ENCODE measurements around the gene ZNF578. TPM values are rescaled to one million over a fixed set of nuclear protein-coding genes. Genes with fewer than 3 reads are reported as not detected.

The ZNF578 gene
- total RNA-seq (2021; fragmentation: NEBNext Ultra II Directional; extraction: Animal tissue kit (Norgen Biotek cat#: 25700)) (4.2 TPM in 2 replicates), polyA plus RNA-seq (2011; rRNA removed) (0.91 and 1.6 TPM in 2 replicates), polyA minus RNA-seq (2011; rRNA and poly(A)+ RNA removed) (8.1 and 14.7 TPM in 2 replicates)
- polyA plus RNA-seq (2011; cell fraction: cytosol; rRNA removed) = 1.7 TPM
- polyA plus RNA-seq (2011; cell fraction: nucleus; rRNA removed) = 0.96 TPM
- 2.0 to 4.4 TPM (median 3.0 TPM) in 4 replicates for polyA plus RNA-seq (2012, experiment 1 of 2)
- 1.8 TPM for polyA plus RNA-seq (2012, experiment 2 of 2)
- polyA plus RNA-seq (2013, experiment 1 of 2) = 4.6 TPM
- 4.0 TPM for polyA plus RNA-seq (2013, experiment 2 of 2)
- polyA minus RNA-seq (2011; cell fraction: cytosol; rRNA and poly(A)+ RNA removed) = 4.0 TPM
- polyA minus RNA-seq (2011; cell fraction: nucleus; rRNA and poly(A)+ RNA removed) = 5.8 TPM
- long read RNA-seq, experiment 1 = 0 reads
- long read RNA-seq, experiment 2 = 0 reads

GRCh38 chr19:52453324-52454094 lies at the start of gene ZNF578:
TSS of gene ZNF578 (plus strand) at chr19:52453553. CDS start at chr19:52501846, 48,293 bp downstream.
- DNase-seq (ENCODE audit: low read depth in 1 of 2, low spot score in 2 of 2) = peak in 1 of 2 experiments; percentile 75
- no peaks in the 10 kb centered on the region for H3K4me1 ChIP-seq (replicated peaks in 1 of 4; ENCODE audit: control insufficient read depth in 3 of 4, insufficient read depth in 4 of 4, low read length in 3 of 4)
- TF ChIP-seq KDM4A (IDR thresholded peaks at IDR 0.05; ENCODE audit: low read depth, low read length, severe bottlenecking) = peak; percentile 27
- no peak for TF ChIP-seq EZH2 (IDR thresholded peaks at IDR 0.05; ENCODE audit: low read depth, low read length, severe bottlenecking)
- TF ChIP-seq GABPA (IDR thresholded peaks at IDR 0.05; ENCODE audit: borderline replicate concordance, insufficient read depth, low read length) = peak; percentile 64; the same call in 1 of the 2 replicates
- no peak for TF ChIP-seq ASH2L (IDR thresholded peaks at IDR 0.05; ENCODE audit: low read length)
- 0 out of 2 replicates have a peak, but pooled peaks have one; percentile 10 for TF ChIP-seq EGR1 (IDR thresholded peaks at IDR 0.05; ENCODE audit: borderline replicate concordance, low read depth, low read length)
- TF ChIP-seq CHD2 (IDR thresholded peaks at IDR 0.05; ENCODE audit: low read length) = peak; percentile 59; the same call in 1 of the 2 replicates
- no peak for TF ChIP-seq SRF (IDR thresholded peaks at IDR 0.05; ENCODE audit: low read depth, low read length)
- no peak within 1 kb of the TSS for H3K4ac ChIP-seq (replicated peaks; ENCODE audit: insufficient read length, low read depth, low read length)
- CTCF ChIA-PET (ENCODE audit: partially characterized antibody) = interaction anchor here (0.8 to 1.8 kb wide), 6 partner anchors 10 to 201 kb away, joined by 3 to 7 read pairs (median 4); partner anchors contain the start of gene ZNF528
- H4K5ac ChIP-seq (ENCODE audit: insufficient read length, low read depth, low read length) = no peak within 1 kb of the TSS
- H3K56ac ChIP-seq (replicated peaks; ENCODE audit: insufficient read length, low read depth, low read length) = no peak within 1 kb of the TSS
- H2AK5ac ChIP-seq (ENCODE audit: low read depth, low read length) = no peak within 1 kb of the TSS
- H3K23me2 ChIP-seq (ENCODE audit: low read depth, low read length) = no peaks in the 10 kb centered on the region
- no peak within 1 kb of the TSS; the same call in 1 of the 2 replicates for H2BK12ac ChIP-seq (ENCODE audit: low read depth, low read length)
- peak within 1 kb of the TSS; percentile 38 to 85 (median 56); a peak in 7 of 8 replicates for H3K4me3 ChIP-seq (ENCODE audit: extremely low read depth in 1 of 4, insufficient read depth in 2 of 4, low read depth in 3 of 4, low read length in 4 of 4)
- H2BK15ac ChIP-seq (ENCODE audit: low read length) = no peak within 1 kb of the TSS
- no peak within 1 kb of the TSS for H3K23ac ChIP-seq (ENCODE audit: insufficient read length)
- H3K9ac ChIP-seq (replicated peaks in 1 of 4; ENCODE audit: extremely low read depth in 1 of 4, low read depth in 3 of 4, low read length in 3 of 4) = peak within 1 kb of the TSS; percentile 34 to 64 (median 50); a peak in 5 of 7 replicates
- H2BK20ac ChIP-seq (ENCODE audit: low read length) = no peak within 1 kb of the TSS
- POLR2A ChIA-PET (ENCODE audit: partially characterized antibody) = interaction anchor here (0.8 to 2.6 kb wide), 12 partner anchors 9 to 359 kb away, joined by 3 to 23 read pairs (median 3); partner anchors contain the start of genes ZNF480, ZNF528 and ZNF880
- H2BK120ac ChIP-seq (replicated peaks; ENCODE audit: low read depth, low read length) = no peak within 1 kb of the TSS
- no peaks in the 10 kb centered on the region for H3K27me3 ChIP-seq (replicated peaks in 1 of 4; ENCODE audit: control insufficient read depth in 3 of 4, extremely low read depth in 1 of 4, insufficient read depth in 3 of 4, low read length in 3 of 4)
- no peaks in the 10 kb centered on the region for H4K20me1 ChIP-seq (replicated peaks in 1 of 2; ENCODE audit: control insufficient read depth in 1 of 2, insufficient read depth in 2 of 2, low read length in 2 of 2)
- peaks cover 0 to 15% (median 2%) of the 10 kb centered on the region in 4 experiments; a peak in 3 of 8 replicates for H3K36me3 ChIP-seq (ENCODE audit: control insufficient read depth in 2 of 4, insufficient read depth in 4 of 4, low read length in 3 of 4)
- H3K79me2 ChIP-seq (ENCODE audit: control insufficient read depth in 1 of 2, insufficient read depth in 2 of 2, low read length in 2 of 2) = no peaks in the 10 kb centered on the region
- H3K14ac ChIP-seq (ENCODE audit: insufficient read length) = no peak within 1 kb of the TSS
- H3K79me1 ChIP-seq (ENCODE audit: low read depth, low read length) = no peaks in the 10 kb centered on the region
- WGBS, 2 experiments (ENCODE audit: extremely low coverage in 1 of 2, insufficient coverage in 1 of 2, insufficient read length in 1 of 2, insufficient replicate concordance in 2 of 2, low coverage in 1 of 2, low lambda C conversion rate in 2 of 2, missing lambda C conversion rate in 1 of 2) = 65% methylated on average over 37 of the region's 48 CpGs; no CpG with 5 or more reads in 1 of the 2 experiments
- peak within 1 kb of the TSS; percentile 66 for H4K8ac ChIP-seq (ENCODE audit: extremely low read depth, insufficient read depth, low read length)
- FAIRE-seq = no peak
- no peak within 1 kb of the TSS for H2BK5ac ChIP-seq (ENCODE audit: low read depth, low read length)
- peaks cover 50 to 70% of the 10 kb centered on the region in 2 experiments for H3K9me3 ChIP-seq (ENCODE audit: insufficient read depth in 2 of 2, low read depth in 1 of 2, low read length in 1 of 2)
- no peak within 1 kb of the TSS for H3K27ac ChIP-seq (ENCODE audit: low read depth, low read length)
- no peak within 1 kb of the TSS for H4K91ac ChIP-seq (replicated peaks; ENCODE audit: insufficient read length, low read length)
- no peak within 1 kb of the TSS for H3K18ac ChIP-seq (ENCODE audit: extremely low read depth, low read length)
- H2AFZ ChIP-seq (ENCODE audit: low read length) = no peak within 1 kb of the TSS
- peak within 1 kb of the TSS; percentile 50 to 58; a peak in 3 of 4 replicates for H3K4me2 ChIP-seq (ENCODE audit: insufficient read depth in 1 of 2, low read depth in 2 of 2, low read length in 2 of 2)

Measured in H1 (cell line).